HG02642 (cell line): Measurements from ENCODE around the gene RTTN.

Experiments used
- ATAC-seq: cut with Tn5 transposase; IDR thresholded peaks from one replicate; pipeline ENCODE4 v1.9.1; 2021; ENCODE audit warnings: mild to moderate bottlenecking; ENCODE audit not compliant: unreplicated experiment, poor library complexity

RTTN gene

GRCh38 chr18:70036771-70037347 lies 168.6 kb downstream of the RTTN start:
- peak; percentile 99 for ATAC-seq

- no peak for ATAC-seq
These were observed 169.3 kb downstream of the RTTN start for GRCh38 chr18:70036168-70036567.

DNA sequence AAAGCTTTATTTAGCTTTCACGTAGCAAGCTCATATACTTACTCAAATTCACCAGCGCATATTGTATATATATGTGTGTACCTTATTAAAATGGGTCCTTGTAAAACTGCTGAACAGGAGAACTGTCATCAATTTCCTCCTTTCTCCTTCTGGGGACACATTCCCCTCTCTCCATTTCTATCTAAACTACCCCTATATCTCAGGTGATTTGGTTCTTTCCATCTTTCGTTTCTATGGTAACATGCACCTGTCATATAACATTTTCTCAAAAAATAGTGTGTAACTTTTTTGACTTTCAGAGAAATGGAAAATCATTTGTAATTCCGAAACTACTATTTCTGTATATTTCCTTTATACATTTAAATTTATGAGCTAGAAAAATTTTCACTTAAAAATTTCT lies 174.3 kb downstream of the RTTN start:
- ATAC-seq, result no peak

GRCh38 chr18:70030728-70031127 lies 174.8 kb downstream of the RTTN start:
- ATAC-seq, result no peak

- peak; percentile 45 for ATAC-seq
These were observed 176.3 kb downstream of the RTTN start for GRCh38 chr18:70029163-70029562.

- peak; percentile 83 for ATAC-seq
These were observed 176.8 kb downstream of the RTTN start for GRCh38 chr18:70028734-70029133.

DNA sequence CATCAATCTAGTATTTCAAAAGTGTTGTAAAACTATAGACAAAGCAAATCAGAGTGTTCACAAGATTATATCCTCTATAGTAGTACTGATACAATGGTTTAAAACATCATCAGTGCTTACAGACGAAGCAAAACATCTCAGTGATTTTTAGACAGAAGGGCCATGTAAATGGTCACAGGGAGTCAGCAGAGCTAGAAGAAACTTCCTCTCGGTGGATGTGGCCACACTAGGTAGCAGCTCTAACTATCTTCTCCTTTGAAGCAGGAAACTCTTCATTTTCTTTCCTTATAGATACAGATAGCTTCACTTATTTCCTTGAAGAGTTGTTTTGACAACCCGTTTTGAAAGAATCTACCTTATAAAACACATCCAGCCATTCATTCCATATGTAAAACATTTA lies 177.4 kb downstream of the RTTN start:
- ATAC-seq, result peak; percentile 38

- ATAC-seq, result no peak
These were observed 179.9 kb downstream of the RTTN start for GRCh38 chr18:70025580-70025979.

GRCh38 chr18:70024829-70025228 lies 180.7 kb downstream of the RTTN start:
- no peak for ATAC-seq

- ATAC-seq, result no peak
These were observed 181.4 kb downstream of the RTTN start for GRCh38 chr18:70024093-70024492.

- no peak for ATAC-seq
These were observed 182.9 kb downstream of the RTTN start for GRCh38 chr18:70022636-70023035.

- no peak for ATAC-seq
These were observed 184.0 kb downstream of the RTTN start for GRCh38 chr18:70021498-70021897.

GRCh38 chr18:70021043-70021442 lies 184.4 kb downstream of the RTTN start:
- no peak for ATAC-seq

DNA sequence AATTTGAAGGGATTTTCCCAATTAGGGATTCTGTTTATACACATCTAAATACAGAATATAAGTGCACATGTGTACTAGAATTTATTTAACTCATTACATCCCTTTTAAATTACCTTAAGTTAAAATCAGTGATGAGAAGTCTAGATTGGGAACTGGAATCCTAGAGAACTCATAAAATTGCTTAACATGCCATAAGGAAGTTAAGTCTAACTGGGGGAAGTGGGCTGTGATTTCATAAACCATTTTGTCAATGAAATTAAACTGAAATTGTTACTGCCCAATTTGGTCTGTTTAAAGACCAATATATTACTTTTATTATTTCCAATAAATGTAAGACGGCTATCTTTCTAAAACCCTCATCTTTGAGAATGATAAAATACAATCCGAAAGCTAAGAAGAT lies 185.5 kb downstream of the RTTN start:
- ATAC-seq, result no peak

DNA sequence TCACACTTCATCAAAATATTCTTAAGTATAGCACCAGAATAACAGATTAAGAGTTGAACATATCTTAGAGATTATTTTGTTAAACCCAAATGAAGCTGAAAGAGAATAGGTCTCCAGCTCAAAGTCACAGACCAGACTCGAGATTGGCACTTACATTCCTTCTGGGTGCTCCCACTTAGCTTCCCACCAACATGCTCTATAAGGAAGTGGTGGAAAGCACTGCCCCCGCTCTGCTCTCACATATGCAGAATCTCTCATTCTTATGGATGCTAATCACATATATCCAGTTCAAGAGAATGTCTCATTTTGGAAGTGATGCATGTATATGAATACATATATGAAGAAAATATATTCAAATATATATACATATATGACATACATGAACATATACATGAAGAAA lies 186.4 kb downstream of the RTTN start:
- ATAC-seq, result no peak

DNA sequence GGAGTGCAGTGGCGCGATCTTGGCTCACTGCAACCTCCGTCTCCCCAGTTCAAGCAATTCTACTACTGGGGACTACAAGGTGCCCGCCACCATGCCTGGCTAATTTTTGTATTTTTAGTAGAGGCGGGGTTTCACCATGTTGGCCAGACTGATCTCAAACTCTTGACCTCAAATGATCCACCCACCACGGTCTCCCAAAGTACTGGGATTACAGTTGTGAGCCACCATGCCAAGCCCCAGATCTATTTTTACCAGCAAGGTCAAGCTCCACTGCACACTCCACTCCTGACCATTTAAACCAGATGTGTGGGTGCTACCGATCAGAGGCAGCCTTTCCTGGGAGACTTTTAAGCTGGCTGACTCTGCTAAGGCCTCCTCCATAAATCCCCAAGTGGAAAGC lies 190.4 kb downstream of the RTTN start:
- ATAC-seq, result no peak

GRCh38 chr18:70005580-70005979 lies 199.9 kb downstream of the RTTN start:
- ATAC-seq, result no peak

DNA sequence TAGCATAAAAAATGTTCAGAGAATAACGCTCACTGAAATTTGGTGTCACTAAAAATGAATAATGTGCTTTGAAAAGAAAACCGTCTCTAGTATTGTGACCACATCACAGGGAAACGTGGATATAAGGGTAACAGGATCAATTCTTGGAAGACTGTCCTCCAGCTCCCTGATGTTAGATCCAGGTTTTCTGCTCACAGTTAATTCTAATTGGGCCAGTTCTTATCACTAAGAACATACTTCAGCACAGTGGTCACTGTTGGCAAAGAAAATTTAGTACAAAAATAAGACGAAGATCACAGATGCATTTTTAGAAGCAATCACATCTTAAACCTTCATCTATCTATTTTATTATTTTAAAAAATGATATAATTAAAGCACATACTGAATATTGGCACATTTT lies 200.8 kb downstream of the RTTN start:
- no peak for ATAC-seq

DNA sequence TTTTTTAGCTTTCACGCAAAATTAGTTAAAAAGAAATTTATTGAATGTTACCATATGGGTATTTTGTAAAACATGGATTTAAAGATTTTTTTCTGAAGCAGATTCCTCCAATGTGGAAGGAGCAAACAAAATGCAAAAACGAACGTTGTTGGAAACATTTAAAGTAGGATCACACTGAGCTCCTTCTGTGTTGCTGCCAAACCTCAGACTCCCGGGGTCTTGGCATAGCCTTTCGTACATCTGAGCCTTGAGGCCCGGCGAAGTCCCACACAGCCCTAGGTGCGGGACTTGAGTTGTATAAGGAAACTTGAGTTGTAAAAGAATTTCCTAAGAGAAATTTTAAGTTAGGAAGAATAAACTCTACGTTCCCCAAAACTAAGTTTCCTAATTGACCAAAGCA lies 205.8 kb downstream of the RTTN start:
- ATAC-seq, result no peak

GRCh38 chr18:69998523-69998987 lies 206.9 kb downstream of the RTTN start:
- ATAC-seq, result no peak

DNA sequence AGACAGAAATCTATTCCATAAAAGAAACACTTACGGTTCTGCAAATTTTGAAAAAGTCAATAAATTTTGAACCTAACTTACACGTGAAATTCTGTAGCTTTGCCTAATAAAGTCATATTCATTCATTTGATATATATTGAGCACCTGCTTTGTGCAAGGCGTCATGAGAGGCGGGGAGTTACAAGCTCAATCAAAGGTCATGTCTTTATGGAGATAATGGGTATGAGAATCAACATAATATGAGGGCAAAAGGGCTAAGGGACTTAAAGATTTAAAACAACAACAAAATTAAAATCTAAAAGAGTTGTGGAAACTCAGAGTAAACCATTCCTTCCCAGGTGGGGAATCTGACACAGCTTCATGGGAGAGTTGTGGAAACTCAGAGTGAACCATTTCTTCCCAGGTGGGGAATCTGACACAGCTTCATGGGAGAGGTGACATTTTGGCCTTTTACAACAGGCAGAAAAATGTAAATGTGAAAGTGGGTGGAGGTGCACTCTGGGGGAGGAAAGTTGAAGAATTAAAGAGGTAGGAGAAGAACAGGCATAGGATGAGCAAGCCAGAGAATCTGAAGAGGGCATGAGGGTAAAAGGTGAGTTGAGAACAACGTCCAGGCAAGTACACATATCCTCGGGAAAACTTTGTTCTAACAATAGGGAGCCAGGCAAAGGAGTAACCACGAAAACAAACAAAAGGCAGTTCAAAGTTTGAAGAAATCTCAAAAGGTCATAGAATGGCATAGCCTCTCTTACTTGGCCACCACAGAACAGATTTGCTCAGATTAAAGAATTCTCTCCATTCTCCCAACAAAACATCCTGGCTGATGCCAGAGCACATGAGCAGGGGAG lies 208.3 kb downstream of the RTTN start:
- ATAC-seq, result no peak

GRCh38 chr18:69996417-69996816 lies 209.1 kb downstream of the RTTN start:
- ATAC-seq, result no peak
